ENCODE results near the gene MAGI3.
"Not testable (repeated sequence)": the region's sequence is repeated elsewhere in the genome, so short reads cannot be mapped to it uniquely, and the experiment has no call there.

Gene MAGI3

GRCh38 chr1:113396585-113396984 lies 6.3 kb downstream of the MAGI3 start:
- DNase-seq (ENCODE audit: low read depth in 2 of 3, low spot score in 2 of 3): no peak

- DNase-seq (ENCODE audit: low read depth in 2 of 3, low spot score in 2 of 3): no peak
Observed at GRCh38 chr1:113399062-113399583, 8.8 kb downstream of the MAGI3 start.

- no peak for DNase-seq (ENCODE audit: low read depth in 2 of 3, low spot score in 2 of 3)
Observed at GRCh38 chr1:113401067-113401466, 10.8 kb downstream of the MAGI3 start.

- DNase-seq (ENCODE audit: low read depth in 2 of 3, low spot score in 2 of 3): no peak
Observed at GRCh38 chr1:113401728-113402127, 11.4 kb downstream of the MAGI3 start.

- no peak for DNase-seq (ENCODE audit: low read depth in 2 of 3, low spot score in 2 of 3)
Observed at GRCh38 chr1:113403065-113403464, 12.8 kb downstream of the MAGI3 start.

- no peak for DNase-seq (ENCODE audit: low read depth in 2 of 3, low spot score in 2 of 3)
Observed at GRCh38 chr1:113405573-113405972, 15.3 kb downstream of the MAGI3 start.

GRCh38 chr1:113406149-113406548 lies 15.8 kb downstream of the MAGI3 start:
- not testable (repeated sequence) for DNase-seq (ENCODE audit: low read depth in 2 of 3, low spot score in 2 of 3)

GRCh38 chr1:113409363-113409762 lies 19.0 kb downstream of the MAGI3 start:
- DNase-seq (ENCODE audit: low read depth in 2 of 3, low spot score in 2 of 3): no peak

GRCh38 chr1:113412020-113412419 lies 21.7 kb downstream of the MAGI3 start:
- DNase-seq (ENCODE audit: low read depth in 2 of 3, low spot score in 2 of 3): not testable (repeated sequence)

- DNase-seq (ENCODE audit: low read depth in 2 of 3, low spot score in 2 of 3): no peak
Observed at GRCh38 chr1:113415310-113416070, 25.2 kb downstream of the MAGI3 start.

GRCh38 chr1:113416071-113416470 lies 25.8 kb downstream of the MAGI3 start:
- DNase-seq (ENCODE audit: low read depth in 2 of 3, low spot score in 2 of 3): not testable (repeated sequence)

GRCh38 chr1:113416496-113416895 lies 26.2 kb downstream of the MAGI3 start:
- DNase-seq (ENCODE audit: low read depth in 2 of 3, low spot score in 2 of 3): no peak

GRCh38 chr1:113422315-113423068 lies 32.2 kb downstream of the MAGI3 start:
- DNase-seq (ENCODE audit: low read depth in 2 of 3, low spot score in 2 of 3): no peak

GRCh38 chr1:113423826-113424225 lies 33.5 kb downstream of the MAGI3 start:
- DNase-seq (ENCODE audit: low read depth in 2 of 3, low spot score in 2 of 3): no peak

GRCh38 chr1:113429461-113430153 lies 39.3 kb downstream of the MAGI3 start:
- no peak for DNase-seq (ENCODE audit: low read depth in 2 of 3, low spot score in 2 of 3)

- DNase-seq (ENCODE audit: low read depth in 2 of 3, low spot score in 2 of 3): no peak
Observed at GRCh38 chr1:113433184-113433583, 42.9 kb downstream of the MAGI3 start.

GRCh38 chr1:113434081-113434873 lies 44.0 kb downstream of the MAGI3 start:
- no peak for DNase-seq (ENCODE audit: low read depth in 2 of 3, low spot score in 2 of 3)

GRCh38 chr1:113434874-113435175 lies 44.5 kb downstream of the MAGI3 start:
- no peak for DNase-seq (ENCODE audit: low read depth in 2 of 3, low spot score in 2 of 3)

GRCh38 chr1:113437554-113438341 lies 47.4 kb downstream of the MAGI3 start:
- no peak for DNase-seq (ENCODE audit: low read depth in 2 of 3, low spot score in 2 of 3)
